Neural cell (in vitro differentiated cells): ENCODE measurements around the gene UBXN4. TPM values are rescaled to one million over a fixed set of nuclear protein-coding genes. Genes with fewer than 3 reads are reported as not detected.

ENCODE experiments used
- H2AFZ ChIP-seq: fragments of 200-600, 300-800 bp; sonication (generic), shearing (Covaris generic); 2 replicates; pipeline ENCODE4 v1.6.0; 2014; ENCODE audit warnings: low read depth, mild to moderate bottlenecking, antibody characterized with exemption, low read length, moderate library complexity
- H3F3A ChIP-seq: fragments of 200-600 bp; shearing (Covaris generic); 2 replicates; pipeline ENCODE4 v1.6.1; 2016; ENCODE audit warnings: mild to moderate bottlenecking, moderate library complexity, mixed read lengths, antibody characterized with exemption, low read length; ENCODE audit not compliant: insufficient read depth, poor library complexity, severe bottlenecking
- H3K27ac ChIP-seq: fragments of 200-600, 300-800 bp; sonication (generic), shearing (Covaris generic); 2 replicates; pipeline ENCODE4 v1.5.1; 2014; ENCODE audit warnings: mild to moderate bottlenecking, low read length, moderate library complexity
- H3K27me3 ChIP-seq: fragments of 300-800, 200-600 bp; sonication (generic), shearing (Covaris generic); 2 replicates; pipeline ENCODE4 v1.6.0; 2014; ENCODE audit warnings: mild to moderate bottlenecking, low read depth, low read length, moderate library complexity; ENCODE audit not compliant: insufficient read depth
- H3K36me3 ChIP-seq: fragments of 300-800, 200-600 bp; sonication (generic), shearing (Covaris generic); 2 replicates; pipeline ENCODE4 v1.5.1; 2014; ENCODE audit warnings: mild to moderate bottlenecking, antibody characterized with exemption, low read length, moderate library complexity; ENCODE audit not compliant: insufficient read depth
- H3K4me2 ChIP-seq: fragments of 300-800, 200-600 bp; sonication (generic), shearing (Covaris generic); 2 replicates; pipeline ENCODE4 v1.6.0; 2014; ENCODE audit warnings: mild to moderate bottlenecking, low read length
- H3K4me3 ChIP-seq: fragments of 300-800, 200-600 bp; sonication (generic), shearing (Covaris generic); 2 replicates; pipeline ENCODE4 v1.5.1; 2014; ENCODE audit warnings: mild to moderate bottlenecking, low read length, moderate library complexity
- H3K79me2 ChIP-seq: fragments of 200-600 bp; shearing (Covaris generic); replicated peaks from 2 replicates; pipeline ENCODE4 v1.6.0; 2014; ENCODE audit warnings: mild to moderate bottlenecking, low read length, moderate library complexity; ENCODE audit not compliant: insufficient read depth
- H3K9ac ChIP-seq: fragments of 300-800, 200-600 bp; sonication (generic), shearing (Covaris generic); 2 replicates; pipeline ENCODE4 v1.6.1; 2016; ENCODE audit warnings: mild to moderate bottlenecking, low read length, mixed read lengths
- H3K9me2 ChIP-seq: fragments of 200-600 bp; shearing (Covaris generic); 2 replicates; pipeline ENCODE4 v1.6.1; 2016; ENCODE audit warnings: mild to moderate bottlenecking, low read length, mixed read lengths; ENCODE audit not compliant: insufficient read depth
- H3K9me3 ChIP-seq: fragments of 200-600, 300-800 bp; sonication (generic), shearing (Covaris generic); 2 replicates; pipeline ENCODE4 v1.6.1; 2016; ENCODE audit warnings: mild to moderate bottlenecking, mixed run types, low read length, moderate library complexity, mixed read lengths
- H4K20me1 ChIP-seq: fragments of 200-600 bp; shearing (Covaris generic); 2 replicates; pipeline ENCODE4 v1.6.1; 2016; ENCODE audit warnings: mild to moderate bottlenecking, mixed run types; ENCODE audit not compliant: insufficient read depth
- EP300 ChIP-seq: fragments of 450-650 bp; conservative IDR thresholded peaks from 2 replicates; pipeline ENCODE4 v1.6.1; 2014; ENCODE audit warnings: antibody characterized with exemption, mild to moderate bottlenecking, moderate library complexity; ENCODE audit not compliant: poor library complexity, severe bottlenecking
- EZH2 ChIP-seq: fragments of 200-600, 300-800 bp; shearing (Covaris generic), sonication (generic); IDR thresholded peaks from 2 replicates; pipeline ENCODE4 v1.6.1; 2014; ENCODE audit warnings: antibody characterized with exemption, low read length, borderline replicate concordance, mild to moderate bottlenecking; ENCODE audit not compliant: insufficient read depth, poor library complexity, severe bottlenecking
- MXI1 ChIP-seq: fragments of 450-650 bp; conservative IDR thresholded peaks from 2 replicates; pipeline ENCODE4 v1.6.1; 2014; ENCODE audit warnings: antibody characterized with exemption, mild to moderate bottlenecking; ENCODE audit not compliant: poor library complexity, severe bottlenecking
- POLR2AphosphoS5 ChIP-seq: IDR thresholded peaks from 2 replicates; pipeline ENCODE4 v1.6.1; 2012
- RAD21 ChIP-seq: fragments of 450-650 bp; conservative IDR thresholded peaks from 2 replicates; pipeline ENCODE4 v1.6.1; 2014; ENCODE audit warnings: antibody characterized with exemption, mild to moderate bottlenecking, moderate library complexity
- REST ChIP-seq: IDR thresholded peaks from 2 replicates; pipeline ENCODE4 v1.6.1; 2012; ENCODE audit warnings: borderline replicate concordance
- SMC3 ChIP-seq: fragments of 450-650 bp; conservative IDR thresholded peaks from 2 replicates; pipeline ENCODE4 v1.6.1; 2014; ENCODE audit warnings: antibody characterized with exemption, mild to moderate bottlenecking, moderate library complexity; ENCODE audit not compliant: poor library complexity
- TAF1 ChIP-seq: IDR thresholded peaks from 2 replicates; pipeline ENCODE4 v1.6.1; 2012; ENCODE audit warnings: low read depth
- polyA plus RNA-seq: library from polyadenylated mRNA; depleted of rRNA; stranded (reverse); fragments of >200 nt; gene quantifications from 2 replicates; pipeline ENCODE4 v1.2.3, GENCODE V29; 2014
- TF ChIP-seq, protein P1 (sequence below): fragments of 450-650 bp; IDR thresholded peaks from 2 replicates; pipeline ENCODE4 v1.5.1; 2014; ENCODE audit warnings: antibody characterized with exemption, mild to moderate bottlenecking, moderate library complexity; ENCODE audit not compliant: poor library complexity, severe bottlenecking

UBXN4 gene
- polyA plus RNA-seq, 1 donor from 2014 or later = 158 TPM

DNA sequence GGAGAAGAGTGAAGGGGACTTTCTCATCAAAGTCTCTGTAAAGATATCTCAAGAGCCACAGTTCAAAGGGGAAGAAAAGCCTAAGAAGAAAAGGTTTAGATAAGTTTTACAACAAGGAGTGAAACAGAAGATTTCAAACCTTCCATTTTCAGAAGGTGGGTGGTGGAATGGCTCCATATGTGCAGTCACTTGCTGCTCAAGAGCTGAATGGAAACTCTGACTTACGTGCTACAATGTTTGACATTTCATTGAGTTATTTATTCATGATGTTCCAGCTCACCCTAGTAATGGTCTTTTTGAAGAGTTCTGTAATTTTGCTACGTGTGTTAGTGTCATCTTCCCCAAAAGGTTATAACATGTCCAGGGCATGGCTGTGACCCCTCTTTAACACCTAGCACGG, 73.6 kb downstream of the UBXN4 start:
- Histone ChIP-seq H3K4me2 (no peak overlapping the region), H3K9me3 (no peaks in the 10 kb centered on the region), H3F3A (no peaks in the 10 kb centered on the region), H4K20me1 (no peaks in the 10 kb centered on the region), H3K27ac (no peak overlapping the region), H3K36me3 (no peaks in the 10 kb centered on the region), H3K9ac (no peak overlapping the region), H3K79me2 (no peaks in the 10 kb centered on the region), H2AFZ (no peak overlapping the region), H3K27me3 (no peaks in the 10 kb centered on the region), H3K4me3 (no peak overlapping the region), H3K9me2 (no peaks in the 10 kb centered on the region)
- TF ChIP-seq POLR2AphosphoS5 = no peak
- no peak for TF ChIP-seq TAF1
- no peak for TF ChIP-seq EP300
- TF ChIP-seq, protein P1, sequence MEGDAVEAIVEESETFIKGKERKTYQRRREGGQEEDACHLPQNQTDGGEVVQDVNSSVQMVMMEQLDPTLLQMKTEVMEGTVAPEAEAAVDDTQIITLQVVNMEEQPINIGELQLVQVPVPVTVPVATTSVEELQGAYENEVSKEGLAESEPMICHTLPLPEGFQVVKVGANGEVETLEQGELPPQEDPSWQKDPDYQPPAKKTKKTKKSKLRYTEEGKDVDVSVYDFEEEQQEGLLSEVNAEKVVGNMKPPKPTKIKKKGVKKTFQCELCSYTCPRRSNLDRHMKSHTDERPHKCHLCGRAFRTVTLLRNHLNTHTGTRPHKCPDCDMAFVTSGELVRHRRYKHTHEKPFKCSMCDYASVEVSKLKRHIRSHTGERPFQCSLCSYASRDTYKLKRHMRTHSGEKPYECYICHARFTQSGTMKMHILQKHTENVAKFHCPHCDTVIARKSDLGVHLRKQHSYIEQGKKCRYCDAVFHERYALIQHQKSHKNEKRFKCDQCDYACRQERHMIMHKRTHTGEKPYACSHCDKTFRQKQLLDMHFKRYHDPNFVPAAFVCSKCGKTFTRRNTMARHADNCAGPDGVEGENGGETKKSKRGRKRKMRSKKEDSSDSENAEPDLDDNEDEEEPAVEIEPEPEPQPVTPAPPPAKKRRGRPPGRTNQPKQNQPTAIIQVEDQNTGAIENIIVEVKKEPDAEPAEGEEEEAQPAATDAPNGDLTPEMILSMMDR = no peak
- TF ChIP-seq SMC3 = no peak
- TF ChIP-seq REST = no peak
- no peak for TF ChIP-seq RAD21
- TF ChIP-seq EZH2 = no peak
- no peak for TF ChIP-seq MXI1

- Histone ChIP-seq H3K4me3 (no peak overlapping the region), H3K27ac (no peak overlapping the region), H3F3A (no peaks in the 10 kb centered on the region), H2AFZ (no peak overlapping the region), H3K9me2 (no peaks in the 10 kb centered on the region), H3K4me2 (no peak overlapping the region), H3K36me3 (no peaks in the 10 kb centered on the region), H4K20me1 (no peaks in the 10 kb centered on the region), H3K79me2 (no peaks in the 10 kb centered on the region), H3K27me3 (no peaks in the 10 kb centered on the region), H3K9ac (no peak overlapping the region), H3K9me3 (no peaks in the 10 kb centered on the region)
- TF ChIP-seq POLR2AphosphoS5 (no peak), MXI1 (no peak), REST (no peak), TAF1 (no peak), RAD21 (no peak), SMC3 (no peak), EZH2 (no peak), EP300 (no peak)
- TF ChIP-seq, protein P1 = no peak
Measured at GRCh38 chr2:135817466-135817865, 75.8 kb downstream of the UBXN4 start.
